Measurements from ENCODE around the gene DCAF8.

DCAF8 gene

DNA sequence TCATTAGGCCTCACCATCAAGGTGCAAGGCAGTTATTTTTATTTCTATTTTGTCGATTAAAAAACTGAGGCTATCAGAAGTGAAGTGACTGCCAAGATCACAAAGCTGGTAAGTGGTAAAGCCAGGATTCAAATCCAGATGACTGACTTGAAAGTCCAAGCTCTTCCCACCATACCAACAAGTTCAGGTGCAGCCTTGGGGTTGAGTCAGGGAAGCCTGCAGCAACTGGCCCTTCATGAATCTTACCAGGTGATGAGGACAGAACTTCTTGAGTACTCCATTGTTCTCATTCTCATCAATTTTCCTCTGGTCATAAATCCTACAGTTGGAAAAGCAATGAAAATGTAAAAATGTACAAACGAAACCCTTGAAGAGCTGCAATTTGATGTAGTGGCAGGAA, 37.0 kb downstream of the DCAF8 start:
- no peaks in the 10 kb centered on the region for H3K27me3 Mint-ChIP-seq
- H3K4me3 Mint-ChIP-seq = no peak overlapping the region
- no peaks in the 10 kb centered on the region for H3K9me3 Mint-ChIP-seq (ENCODE audit: low read depth)
- no peak overlapping the region for H3K27ac Mint-ChIP-seq
- peaks cover 12% of the 10 kb centered on the region for H3K36me3 Mint-ChIP-seq
- no peaks in the 10 kb centered on the region for H3K4me1 Mint-ChIP-seq (ENCODE audit: low read depth)

DNA sequence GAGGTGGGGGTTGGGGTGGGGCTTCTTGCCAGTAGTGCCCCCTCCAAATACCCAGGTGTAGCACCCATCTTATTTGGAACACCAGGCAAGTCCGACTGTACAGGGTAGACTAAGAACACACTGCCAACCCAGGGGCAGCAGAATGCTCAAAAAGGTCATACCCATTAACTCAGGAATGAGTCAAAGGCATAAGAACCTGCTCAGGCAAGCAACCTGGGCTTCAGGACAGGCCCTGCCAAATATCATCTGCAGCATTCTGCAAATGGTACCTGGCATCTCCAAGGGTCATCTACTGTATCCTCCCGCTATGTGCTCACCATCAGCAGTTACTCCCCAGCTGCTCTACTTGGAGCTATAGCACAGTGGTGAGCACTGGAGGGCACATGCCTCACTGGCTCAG, 37.7 kb downstream of the DCAF8 start:
- Mint-ChIP-seq H3K4me3 (no peak overlapping the region), H3K36me3 (peaks cover 7% of the 10 kb centered on the region), H3K4me1 (ENCODE audit: low read depth) (no peaks in the 10 kb centered on the region), H3K27me3 (no peaks in the 10 kb centered on the region), H3K9me3 (ENCODE audit: low read depth) (no peaks in the 10 kb centered on the region), H3K27ac (no peak overlapping the region)

DNA sequence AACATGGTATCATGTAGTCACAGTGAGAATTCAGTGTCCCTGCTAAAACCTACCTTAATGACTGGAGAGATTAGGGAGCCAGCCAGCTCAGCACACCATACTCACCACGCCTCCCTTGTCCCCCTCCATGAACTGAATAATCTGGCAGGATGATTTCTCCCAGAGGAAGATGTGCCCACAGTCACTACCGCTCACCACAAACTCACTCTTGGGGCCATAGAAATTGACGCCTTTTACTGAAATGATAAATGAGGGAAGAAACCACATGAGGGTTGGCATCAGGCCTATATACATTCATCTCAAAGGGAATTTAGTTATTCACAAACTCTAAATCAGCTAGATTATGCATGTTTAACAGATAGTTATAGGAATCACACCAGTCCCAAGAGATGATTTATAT, 39.8 kb downstream of the DCAF8 start:
- H3K27me3 Mint-ChIP-seq = no peaks in the 10 kb centered on the region
- no peaks in the 10 kb centered on the region for H3K9me3 Mint-ChIP-seq (ENCODE audit: low read depth)
- H3K4me1 Mint-ChIP-seq (ENCODE audit: low read depth) = no peaks in the 10 kb centered on the region
- no peak overlapping the region for H3K27ac Mint-ChIP-seq
- no peak overlapping the region for H3K4me3 Mint-ChIP-seq
- H3K36me3 Mint-ChIP-seq = no peaks in the 10 kb centered on the region

DNA sequence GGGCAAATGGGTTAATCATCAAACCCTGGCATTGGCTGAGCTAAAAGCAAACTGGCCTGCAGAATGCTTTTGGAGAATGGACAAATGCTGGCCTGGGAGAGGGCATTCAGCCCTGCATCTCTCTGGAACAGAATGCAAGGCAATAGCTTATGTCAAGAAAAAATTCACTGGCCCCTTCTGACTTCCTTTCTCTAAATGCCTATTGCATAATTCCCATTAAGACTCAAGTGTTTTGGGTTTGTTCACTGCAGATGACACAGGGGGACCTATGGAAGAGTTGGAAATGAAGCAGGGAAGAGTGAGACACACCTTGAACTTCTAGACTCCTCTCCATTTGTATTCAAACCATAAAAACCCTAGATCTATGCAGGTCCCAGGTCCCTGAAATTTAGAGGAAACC, 41.3 kb downstream of the DCAF8 start:
- H3K4me3 Mint-ChIP-seq = no peak overlapping the region
- H3K4me1 Mint-ChIP-seq (ENCODE audit: low read depth) = no peaks in the 10 kb centered on the region
- peak overlapping the region; percentile 34 for H3K27ac Mint-ChIP-seq
- no peaks in the 10 kb centered on the region for H3K9me3 Mint-ChIP-seq (ENCODE audit: low read depth)
- no peaks in the 10 kb centered on the region for H3K27me3 Mint-ChIP-seq
- no peaks in the 10 kb centered on the region for H3K36me3 Mint-ChIP-seq

DNA sequence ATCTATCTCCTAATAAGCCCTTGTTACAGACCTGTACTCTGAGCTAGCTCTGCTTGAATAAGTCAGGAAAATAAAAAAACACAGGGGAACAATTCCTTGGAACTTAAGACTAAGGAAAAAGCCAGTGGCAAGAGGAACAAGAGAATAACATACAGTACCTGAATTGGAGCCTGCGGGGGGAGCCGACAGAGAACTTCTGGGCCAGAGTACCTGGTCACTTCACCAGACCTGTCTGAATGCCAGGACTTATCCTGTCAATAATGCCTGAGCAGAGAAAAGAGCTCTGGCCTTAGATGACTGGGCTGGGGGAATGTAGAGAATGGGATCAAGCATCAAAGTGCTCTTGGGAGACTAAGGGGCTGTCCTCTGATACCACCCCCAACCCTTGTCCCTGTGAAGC, 42.0 kb downstream of the DCAF8 start:
- Mint-ChIP-seq H3K4me1 (ENCODE audit: low read depth) (no peaks in the 10 kb centered on the region), H3K27ac (no peak overlapping the region), H3K9me3 (ENCODE audit: low read depth) (no peaks in the 10 kb centered on the region), H3K36me3 (no peaks in the 10 kb centered on the region), H3K4me3 (no peak overlapping the region), H3K27me3 (no peaks in the 10 kb centered on the region)

DNA sequence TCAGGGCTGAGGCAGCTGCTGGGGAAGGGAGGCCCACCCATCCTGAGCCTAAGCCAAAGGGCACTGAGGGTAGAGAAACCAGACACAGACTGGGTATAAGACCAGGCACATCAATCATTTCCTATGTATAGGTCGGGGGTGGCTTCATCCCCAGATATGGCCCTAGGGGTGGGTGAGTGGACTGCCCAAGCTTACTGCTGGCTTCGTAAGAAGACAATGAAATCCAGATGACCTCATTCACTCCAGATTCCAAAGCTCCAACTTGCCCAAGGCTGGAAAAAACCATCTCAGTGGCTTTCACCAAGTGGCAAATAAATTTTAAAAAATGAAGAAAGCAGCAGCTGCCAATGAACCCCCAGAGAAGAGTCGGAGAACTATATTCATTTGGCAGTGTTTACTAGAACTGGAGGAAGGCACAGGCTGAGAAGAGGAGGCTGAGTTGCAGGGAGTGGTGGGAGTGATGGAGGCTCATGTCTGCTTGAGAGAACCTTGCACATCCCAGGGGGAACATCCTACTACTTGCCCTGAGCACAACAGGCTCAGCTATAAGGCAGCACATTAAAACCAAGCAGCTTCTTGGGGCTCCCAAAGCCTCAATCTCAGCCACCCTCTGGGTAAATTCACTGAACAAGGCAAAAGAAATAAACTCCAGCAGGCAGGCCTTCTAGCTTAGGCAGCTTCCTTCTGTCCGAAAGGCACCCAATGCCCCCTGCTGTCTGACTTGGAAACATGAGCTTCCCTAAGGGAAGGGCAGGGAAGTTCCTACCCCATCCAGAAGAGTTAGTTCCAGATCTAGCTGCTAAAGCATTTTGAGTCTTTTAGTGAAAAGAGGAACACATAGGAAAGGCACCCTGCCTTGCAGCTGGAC, 43.1 kb downstream of the DCAF8 start:
- peak overlapping the region; percentile 58 for H3K27ac Mint-ChIP-seq
- H3K27me3 Mint-ChIP-seq = no peaks in the 10 kb centered on the region
- H3K4me1 Mint-ChIP-seq (ENCODE audit: low read depth) = no peaks in the 10 kb centered on the region
- H3K4me3 Mint-ChIP-seq = no peak overlapping the region
- no peaks in the 10 kb centered on the region for H3K9me3 Mint-ChIP-seq (ENCODE audit: low read depth)
- H3K36me3 Mint-ChIP-seq = peaks cover under 1% of the 10 kb centered on the region

DNA sequence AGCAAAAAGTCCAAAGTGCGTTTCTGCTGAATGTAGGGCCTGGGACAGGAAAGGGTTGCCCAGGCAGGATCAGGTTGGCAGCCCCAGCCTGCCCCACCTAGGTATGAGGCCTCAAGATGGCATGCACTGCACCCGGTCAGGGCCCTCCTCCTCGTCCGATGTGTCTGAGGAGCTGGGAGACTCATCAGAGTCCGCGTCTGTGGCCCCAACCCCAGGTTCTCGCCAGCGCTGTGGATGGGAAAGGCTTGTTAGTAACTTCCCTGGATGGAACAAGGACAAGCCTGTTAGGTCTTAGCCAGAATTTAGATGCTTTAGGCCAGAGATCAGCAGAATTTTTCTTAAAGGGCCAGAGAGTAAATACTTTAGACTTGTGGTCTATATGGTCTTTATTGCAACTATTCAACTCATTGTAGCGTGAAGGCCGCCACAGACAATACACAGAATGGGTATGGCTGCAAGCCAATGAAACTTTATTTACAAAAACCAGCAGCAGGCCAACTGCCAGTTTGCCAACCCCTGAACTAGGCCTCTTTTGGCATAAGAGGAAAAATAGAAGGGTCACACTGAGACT, 44.8 kb downstream of the DCAF8 start:
- peak overlapping the region; percentile 35 for H3K27ac Mint-ChIP-seq
- H3K9me3 Mint-ChIP-seq (ENCODE audit: low read depth) = no peaks in the 10 kb centered on the region
- no peaks in the 10 kb centered on the region for H3K27me3 Mint-ChIP-seq
- H3K36me3 Mint-ChIP-seq = peaks cover 2% of the 10 kb centered on the region
- H3K4me1 Mint-ChIP-seq (ENCODE audit: low read depth) = no peaks in the 10 kb centered on the region
- no peak overlapping the region for H3K4me3 Mint-ChIP-seq

DNA sequence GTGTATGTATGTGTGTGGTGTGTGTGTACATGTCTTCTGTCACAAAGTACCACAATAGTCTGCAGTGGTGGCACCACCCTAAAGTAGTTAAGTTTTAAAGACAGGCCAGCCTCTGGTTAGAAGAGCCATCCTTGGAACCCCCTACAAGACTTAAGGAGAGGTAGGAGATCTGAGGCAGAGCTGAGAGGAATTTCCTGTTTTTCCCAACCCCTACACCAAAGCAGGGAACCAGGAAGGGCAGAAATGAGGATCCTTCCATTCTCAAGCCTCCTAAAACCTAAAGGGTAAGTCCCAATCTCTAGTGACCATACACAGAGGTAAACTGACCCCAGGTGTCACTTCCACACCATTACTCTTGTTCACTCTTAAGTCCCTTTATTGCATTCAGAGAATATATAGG, 46.0 kb downstream of the DCAF8 start:
- Mint-ChIP-seq H3K9me3 (ENCODE audit: low read depth) (no peaks in the 10 kb centered on the region), H3K27ac (peak overlapping the region; percentile 41), H3K4me1 (ENCODE audit: low read depth) (no peaks in the 10 kb centered on the region), H3K4me3 (no peak overlapping the region), H3K36me3 (peaks cover 5% of the 10 kb centered on the region), H3K27me3 (no peaks in the 10 kb centered on the region)

DNA sequence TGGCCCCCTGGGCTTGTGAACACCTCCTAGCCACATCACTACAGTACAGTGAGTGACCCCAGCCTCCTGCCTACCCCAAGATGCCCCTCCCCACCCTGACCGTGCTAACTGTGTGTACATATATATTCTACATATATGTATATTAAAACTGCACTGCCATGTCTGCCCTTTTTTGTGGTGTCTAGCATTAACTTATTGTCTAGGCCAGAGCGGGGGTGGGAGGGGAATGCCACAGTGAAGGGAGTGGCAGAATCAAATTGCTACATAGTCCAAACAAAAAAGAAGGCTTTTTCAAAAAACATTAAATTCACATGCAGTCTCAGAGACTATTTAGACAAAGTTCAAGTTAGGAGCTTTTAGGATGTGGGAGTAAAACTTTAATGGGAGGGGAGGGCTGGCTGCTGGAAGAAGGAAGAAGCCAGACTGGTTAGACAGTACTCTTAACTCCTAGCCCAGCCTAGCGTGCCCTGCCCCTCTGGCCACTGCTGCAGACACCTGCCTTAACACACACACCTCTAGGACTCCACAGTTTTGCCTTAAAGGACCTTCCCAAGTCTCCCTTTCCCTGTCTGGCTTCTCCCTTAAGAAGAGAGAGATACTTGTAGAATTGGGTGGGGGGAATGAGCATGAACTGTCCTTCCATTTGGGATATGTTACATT, 47.7 kb downstream of the DCAF8 start:
- peak overlapping the region; percentile 46 for H3K27ac Mint-ChIP-seq
- no peak overlapping the region for H3K4me3 Mint-ChIP-seq
- peaks cover 10% of the 10 kb centered on the region for H3K4me1 Mint-ChIP-seq (ENCODE audit: low read depth)
- no peaks in the 10 kb centered on the region for H3K9me3 Mint-ChIP-seq (ENCODE audit: low read depth)
- H3K36me3 Mint-ChIP-seq = peaks cover 5% of the 10 kb centered on the region
- H3K27me3 Mint-ChIP-seq = no peaks in the 10 kb centered on the region

DNA sequence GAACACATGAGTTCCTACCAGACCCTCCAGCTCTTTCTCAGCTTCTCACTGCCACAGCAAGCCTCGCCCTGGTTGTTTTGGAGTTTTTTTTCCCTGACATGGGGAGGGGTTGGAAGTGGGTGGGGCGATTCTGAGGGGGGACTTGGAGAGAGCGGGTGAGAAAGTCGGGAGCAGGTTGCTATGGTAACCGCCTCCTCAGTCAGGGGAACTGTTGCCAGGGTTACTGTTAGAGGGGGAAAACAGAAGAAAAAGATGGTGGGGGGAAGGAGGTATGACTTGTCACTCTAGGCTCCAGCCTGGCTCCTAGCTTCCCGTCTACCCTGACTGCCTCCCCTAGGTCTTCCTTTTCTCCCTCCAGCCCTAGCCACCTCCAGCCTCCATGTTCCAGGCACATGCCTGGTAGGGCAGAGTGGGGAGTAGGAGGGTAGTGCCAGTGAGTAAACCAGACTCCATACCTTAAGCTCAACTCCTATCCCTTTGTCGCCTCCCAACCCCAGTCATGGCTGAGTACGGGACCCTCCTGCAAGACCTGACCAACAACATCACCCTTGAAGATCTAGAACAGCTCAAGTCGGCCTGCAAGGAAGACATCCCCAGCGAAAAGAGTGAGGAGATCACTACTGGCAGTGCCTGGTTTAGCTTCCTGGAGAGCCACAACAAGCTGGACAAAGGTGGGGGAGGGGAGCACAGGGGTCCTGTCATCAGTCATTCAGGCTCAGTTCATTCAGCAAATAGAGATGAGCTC, 51.1 kb downstream of the DCAF8 start:
- Mint-ChIP-seq H3K27me3 (no peaks in the 10 kb centered on the region), H3K9me3 (ENCODE audit: low read depth) (no peaks in the 10 kb centered on the region), H3K4me1 (ENCODE audit: low read depth) (peaks cover 31% of the 10 kb centered on the region), H3K36me3 (peaks cover 7% of the 10 kb centered on the region), H3K4me3 (no peak overlapping the region), H3K27ac (no peak overlapping the region)

DNA sequence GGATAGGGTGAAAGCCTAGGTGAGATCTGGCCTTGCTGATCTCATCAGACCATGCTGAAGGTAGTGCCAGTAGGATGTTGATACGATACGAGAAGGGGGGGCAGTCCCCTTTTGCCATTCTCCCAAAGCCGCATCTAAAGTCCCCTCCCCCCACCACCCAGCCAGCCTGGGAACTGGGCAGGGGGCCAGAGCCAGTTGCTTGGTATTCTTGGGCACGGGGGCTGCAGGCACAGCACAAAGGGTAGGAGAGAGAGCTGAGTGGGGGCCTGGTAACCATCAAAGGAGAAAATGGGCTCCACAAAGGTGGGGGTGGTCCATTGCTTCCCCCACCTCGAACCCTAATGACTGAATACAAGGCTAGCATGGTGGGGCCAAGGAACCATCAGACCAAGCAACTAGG, 51.8 kb downstream of the DCAF8 start:
- Mint-ChIP-seq H3K9me3 (ENCODE audit: low read depth) (no peaks in the 10 kb centered on the region), H3K4me3 (no peak overlapping the region), H3K27me3 (no peaks in the 10 kb centered on the region), H3K36me3 (peaks cover 7% of the 10 kb centered on the region), H3K27ac (peak overlapping the region; percentile 30), H3K4me1 (ENCODE audit: low read depth) (peaks cover 35% of the 10 kb centered on the region)

DNA sequence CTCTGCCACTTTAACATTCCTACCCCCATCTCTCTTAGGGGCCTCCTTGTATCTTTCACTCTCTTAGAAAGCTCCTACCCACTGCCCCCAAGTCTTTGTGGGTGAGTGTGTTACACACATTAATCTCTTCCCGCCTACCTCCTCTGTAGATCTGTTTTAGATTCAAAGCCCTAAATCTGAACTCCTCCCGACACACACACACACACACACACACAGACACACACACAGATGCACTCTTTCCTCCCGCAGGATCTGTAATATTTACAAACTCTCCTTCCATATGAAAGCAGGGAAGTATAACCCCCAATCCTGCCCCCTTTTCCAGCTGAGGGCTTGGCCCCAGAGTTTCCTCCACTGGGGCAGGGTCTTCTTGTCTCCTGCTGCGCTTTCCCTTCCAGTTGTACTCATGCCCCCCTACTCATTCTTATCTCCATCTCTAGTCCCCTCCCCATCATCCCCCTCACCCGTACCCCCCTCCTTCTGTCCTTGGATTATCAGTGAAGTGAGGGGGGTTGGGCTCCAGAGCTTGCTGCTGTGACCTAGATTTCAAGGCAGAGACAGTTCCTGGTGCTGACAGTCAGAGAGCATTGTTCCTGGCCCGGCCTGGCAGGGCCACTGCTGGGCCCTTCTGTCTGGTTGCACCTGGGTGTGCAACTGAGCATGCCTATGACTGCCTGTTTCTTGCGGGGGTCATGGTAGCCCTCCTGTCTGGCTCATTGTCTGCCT, 52.9 kb downstream of the DCAF8 start:
- Mint-ChIP-seq H3K4me3 (no peak overlapping the region), H3K27ac (peak overlapping the region; percentile 1), H3K4me1 (ENCODE audit: low read depth) (peaks cover 41% of the 10 kb centered on the region), H3K27me3 (no peaks in the 10 kb centered on the region), H3K9me3 (ENCODE audit: low read depth) (no peaks in the 10 kb centered on the region), H3K36me3 (peaks cover 7% of the 10 kb centered on the region)

DNA sequence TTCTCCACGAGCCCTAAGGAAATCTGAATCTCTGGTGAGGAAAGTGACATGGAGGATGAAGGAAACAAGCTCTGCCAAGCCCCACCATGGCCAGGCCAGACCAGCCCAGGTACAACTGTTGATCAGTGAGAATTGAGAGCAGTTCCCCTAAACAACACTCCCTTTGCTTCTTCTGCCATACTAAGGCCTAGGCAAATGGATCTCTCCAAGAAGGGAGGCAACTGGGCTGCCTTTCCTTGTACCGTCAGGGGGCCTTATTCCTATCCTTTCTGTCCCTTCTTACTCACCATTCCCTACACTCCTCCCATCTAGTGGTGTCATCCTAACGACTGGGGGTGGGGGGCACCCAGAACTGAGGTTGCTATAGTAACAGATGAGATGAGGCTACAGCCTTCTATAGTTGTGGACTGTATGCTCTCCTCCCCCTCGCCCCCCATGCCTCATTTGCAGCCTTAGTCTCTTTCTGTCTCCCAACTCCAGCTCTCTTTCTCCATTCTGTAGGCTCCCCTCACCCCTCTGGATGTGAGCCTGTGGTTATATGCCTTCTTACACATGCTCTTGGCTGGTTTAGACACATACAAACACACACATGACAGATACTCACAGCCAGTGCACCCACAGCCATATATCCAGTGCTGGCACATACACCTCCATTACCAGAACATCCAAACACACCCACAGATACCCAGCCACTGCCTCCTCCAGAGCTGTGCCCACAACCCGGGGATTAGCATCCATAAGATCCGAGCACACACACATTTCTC, 53.6 kb downstream of the DCAF8 start:
- Mint-ChIP-seq H3K36me3 (peaks cover 4% of the 10 kb centered on the region), H3K27ac (peak overlapping the region; percentile 77), H3K4me1 (ENCODE audit: low read depth) (peaks cover 47% of the 10 kb centered on the region), H3K9me3 (ENCODE audit: low read depth) (no peaks in the 10 kb centered on the region), H3K4me3 (no peak overlapping the region), H3K27me3 (no peaks in the 10 kb centered on the region)
